Fibroblast of skin of scalp (primary cell): ENCODE data around the gene ATXN1.
A peak's percentile ranks its signal among the peaks of the same experiment; 100 is the strongest.
"Not testable (repeated sequence)": the region's sequence is repeated elsewhere in the genome, so short reads cannot be mapped to it uniquely, and the experiment has no call there.

Source experiments
- DNase-seq: peaks from one replicate; pipeline ENCODE4 v3.0.0-alpha.2; 2013

ATXN1 gene

GRCh38 chr6:16718356-16718755 lies 42.9 kb downstream of the ATXN1 start:
- DNase-seq: no peak

- no peak for DNase-seq
These were observed 43.9 kb downstream of the ATXN1 start for GRCh38 chr6:16717275-16717942.

- DNase-seq: no peak
These were observed 44.9 kb downstream of the ATXN1 start for GRCh38 chr6:16716321-16716858.

GRCh38 chr6:16713597-16713996 lies 47.7 kb downstream of the ATXN1 start:
- no peak for DNase-seq

- peak; percentile 93 for DNase-seq
These were observed 48.3 kb downstream of the ATXN1 start for GRCh38 chr6:16712931-16713484.

- DNase-seq: no peak
These were observed 48.9 kb downstream of the ATXN1 start for GRCh38 chr6:16712255-16712930.

GRCh38 chr6:16711546-16712254 lies 49.6 kb downstream of the ATXN1 start:
- DNase-seq: no peak

GRCh38 chr6:16706911-16707783 lies 54.1 kb downstream of the ATXN1 start:
- peak; percentile 35 for DNase-seq

- not testable (repeated sequence) for DNase-seq
These were observed 54.8 kb downstream of the ATXN1 start for GRCh38 chr6:16706491-16706890.

GRCh38 chr6:16706029-16706428 lies 55.2 kb downstream of the ATXN1 start:
- DNase-seq: no peak

- DNase-seq: no peak
These were observed 55.9 kb downstream of the ATXN1 start for GRCh38 chr6:16705081-16705993.

GRCh38 chr6:16704401-16705045 lies 56.7 kb downstream of the ATXN1 start:
- peak; percentile 59 for DNase-seq

GRCh38 chr6:16702627-16703378 lies 58.5 kb downstream of the ATXN1 start:
- DNase-seq: not testable (repeated sequence)

GRCh38 chr6:16700916-16701234 lies 60.4 kb downstream of the ATXN1 start:
- no peak for DNase-seq

GRCh38 chr6:16700202-16700915 lies 60.9 kb downstream of the ATXN1 start:
- no peak for DNase-seq

- DNase-seq: no peak
These were observed 62.0 kb downstream of the ATXN1 start for GRCh38 chr6:16698997-16699868.

GRCh38 chr6:16698162-16698533 lies 63.1 kb downstream of the ATXN1 start:
- peak; percentile 37 for DNase-seq
